Measurements from ENCODE around the gene KLF5. TPM values are rescaled to one million over a fixed set of nuclear protein-coding genes. Genes with fewer than 3 reads are reported as not detected.

The KLF5 gene
- total RNA-seq, 1 experiment from 2014 or later = 2.2 TPM

GRCh38 chr13:73107970-73108369 lies 49.2 kb downstream of the KLF5 start:
- no peak for DNase-seq
- no peak for TF ChIP-seq CTCF (conservative IDR thresholded peaks at IDR 0.05)
- H2AK5ac ChIP-seq (ENCODE audit: insufficient read length, low read length) = no peak overlapping the region
- H4K8ac ChIP-seq (replicated peaks; ENCODE audit: insufficient read length, low read depth, low read length) = no peak overlapping the region
- H3K4me3 Mint-ChIP-seq = no peak overlapping the region
- no peak overlapping the region for H3K9ac ChIP-seq (ENCODE audit: extremely low read depth, insufficient read length, low read length)
- H4K5ac ChIP-seq (ENCODE audit: insufficient read length, low read depth, low read length) = no peak overlapping the region
- no peaks in the 10 kb centered on the region for H3K27me3 ChIP-seq (ENCODE audit: insufficient read depth, low read length)
- H3K56ac ChIP-seq (ENCODE audit: insufficient read length, low read depth, low read length) = no peak overlapping the region
- H2BK20ac ChIP-seq (ENCODE audit: low read depth, low read length, poor library complexity, severe bottlenecking) = no peak overlapping the region
- no peak overlapping the region for H2AFZ ChIP-seq (ENCODE audit: low read length)
- H2BK120ac ChIP-seq (ENCODE audit: low read depth, low read length, poor library complexity, severe bottlenecking) = no peak overlapping the region
- no peak overlapping the region for H3K27ac Mint-ChIP-seq
- no peak overlapping the region for H2BK12ac ChIP-seq (ENCODE audit: insufficient read length, low read depth, low read length)
- no peaks in the 10 kb centered on the region for H4K20me1 ChIP-seq (ENCODE audit: control insufficient read depth, insufficient read depth, insufficient read length)
- no peaks in the 10 kb centered on the region for H3K4me1 ChIP-seq (ENCODE audit: insufficient read depth, low read length)
- H3K23ac ChIP-seq (ENCODE audit: insufficient read length, low read depth, low read length) = no peak overlapping the region
- peaks cover 3 to 7% of the 10 kb centered on the region in 2 experiments; a peak in 2 of 4 replicates for H3K4me1 Mint-ChIP-seq
- no peak overlapping the region for H3T11ph ChIP-seq (ENCODE audit: low read length)
- no peaks in the 10 kb centered on the region for H3K9me3 ChIP-seq (ENCODE audit: control insufficient read depth, low read depth, low read length)
- no peak overlapping the region for H2BK15ac ChIP-seq (ENCODE audit: low read depth, low read length)
- no peak overlapping the region for H3K4me2 ChIP-seq (ENCODE audit: insufficient read depth, insufficient read length, low read length)
- no peaks in the 10 kb centered on the region for H3K27me3 Mint-ChIP-seq (ENCODE audit: low read depth)
- no CpG with 5 or more reads among the region's 8 CpGs for WGBS (ENCODE audit: extremely low coverage, insufficient read length, low lambda C conversion rate)
- no peak overlapping the region for H4K91ac ChIP-seq (ENCODE audit: insufficient read length, low read depth, low read length)
- no peak overlapping the region for H3K27ac ChIP-seq (ENCODE audit: insufficient read length, low read depth, low read length)
- no peaks in the 10 kb centered on the region for H3K23me2 ChIP-seq (ENCODE audit: insufficient read length, low read depth, low read length, poor library complexity, severe bottlenecking)
- H3K14ac ChIP-seq (ENCODE audit: insufficient read depth, low read length) = no peak overlapping the region
- H3K9me3 Mint-ChIP-seq = no peaks in the 10 kb centered on the region
- no peaks in the 10 kb centered on the region for H3K36me3 Mint-ChIP-seq (ENCODE audit: insufficient read depth in 1 of 3, low read depth in 3 of 3)
- H3K79me2 ChIP-seq (ENCODE audit: insufficient read depth, low read length) = no peaks in the 10 kb centered on the region
- H2BK5ac ChIP-seq (ENCODE audit: insufficient read length, low read length) = no peak overlapping the region
- H3K18ac ChIP-seq (ENCODE audit: insufficient read length, low read depth, low read length) = no peak overlapping the region
- no peaks in the 10 kb centered on the region for H3K79me1 ChIP-seq (ENCODE audit: insufficient read depth, low read depth, low read length, poor library complexity, severe bottlenecking)
- H3K4ac ChIP-seq (ENCODE audit: low read depth, low read length) = no peak overlapping the region

Measured in H9 (cell line).